K562 (cell line): ENCODE measurements around the gene GPER1. TPM values are rescaled to one million over a fixed set of nuclear protein-coding genes. Genes with fewer than 3 reads are reported as not detected.

Source experiments
- ATAC-seq: fragments of 200-7000 bp; cut with Tn5 transposase; 3 replicates; pipeline ENCODE4 v1.9.1; 2020; ENCODE audit warnings: moderate library complexity
- BruUV-seq: library from RNA; stranded (reverse); fragments of 400-500 nt; replicated peaks from 2 replicates; lab custom pipeline; 2021; lab: Mats Ljungman, UMichigan
- CTCF ChIA-PET: fragments of 300-600 bp; formaldehyde crosslinking; extraction: SDS; loops from one replicate; lab custom pipeline; 2021; ENCODE audit warnings: low intra/inter-chr PET ratio; lab: Yijun Ruan, JAX
- POLR2A ChIA-PET: fragments of 300-600, 350-650 bp; sonication (Branson Sonifier 250); formaldehyde crosslinking; extraction: SDS; loops from one replicate; lab custom pipeline; 2021; ENCODE audit warnings: antibody characterized with exemption, inconsistent platforms; lab: Yijun Ruan, JAX
- DNase-seq, 4 experiments: peaks; one replicate each; pipeline versions ENCODE4 v3.0.0 to v3.0.0-alpha.2; 2011 to 2018; ENCODE audit warnings: low spot score in 3 of 4, mixed read lengths in 3 of 4; ENCODE audit errors: extremely low read depth in 1 of 4
- FAIRE-seq: peaks from 2 replicates; lab custom pipeline; 2011; peaks lifted over from hg19 to GRCh38; lab: Jason Lieb, UNC
- H2AFZ ChIP-seq: 2 replicates; pipeline ENCODE4 v1.6.0; 2011; ENCODE audit warnings: low read depth, low read length, control low read depth, inconsistent platforms
- H3K27ac ChIP-seq: fragments of 200-600 bp; 3 replicates; pipeline ENCODE4 v1.8.0; 2011; ENCODE audit warnings: low read depth, mild to moderate bottlenecking, control low read depth, inconsistent platforms, low read length, moderate library complexity, mixed read lengths; ENCODE audit errors: extremely low read depth
- H3K27me3 ChIP-seq, 2 experiments: fragments of 300-600 bp in 1 of 2; 2 replicates in 1 of 2; 3 replicates in 1 of 2; pipeline versions ENCODE4 v1.6.0 to v1.8.0; 2011; ENCODE audit warnings: inconsistent platforms in 2 of 2, low read length in 2 of 2, mild to moderate bottlenecking in 1 of 2, mixed read lengths in 1 of 2, moderate library complexity in 1 of 2; ENCODE audit not compliant: control insufficient read depth in 2 of 2, insufficient read depth in 2 of 2
- H3K36me3 ChIP-seq: fragments of 300-600 bp; 3 replicates; pipeline ENCODE4 v1.8.0; 2011; ENCODE audit warnings: mild to moderate bottlenecking, low read length, inconsistent platforms; ENCODE audit not compliant: control insufficient read depth, insufficient read depth
- H3K4me1 ChIP-seq, 2 experiments: fragments of 200-600 bp in 1 of 2; replicated peaks in 1 of 2; 2 replicates in 1 of 2; 3 replicates in 1 of 2; pipeline versions ENCODE4 v1.5.1 to v1.8.0; 2011; ENCODE audit warnings: inconsistent platforms in 2 of 2, low read length in 2 of 2, mild to moderate bottlenecking in 1 of 2, mixed read lengths in 1 of 2, moderate library complexity in 1 of 2; ENCODE audit not compliant: control insufficient read depth in 2 of 2, insufficient read depth in 2 of 2
- H3K4me2 ChIP-seq: 2 replicates; pipeline ENCODE4 v1.6.1; 2011; ENCODE audit warnings: low read length, control low read depth, inconsistent platforms, mixed read lengths; ENCODE audit not compliant: insufficient read depth
- H3K4me3 ChIP-seq: fragments of 200-600 bp; sonication (generic), shearing (Covaris generic); 2 replicates; pipeline ENCODE4 v1.5.1; 2016; ENCODE audit warnings: control low read depth, inconsistent platforms
- H3K79me2 ChIP-seq: fragments of 200-600 bp; 3 replicates; pipeline ENCODE4 v1.8.0; 2011; ENCODE audit warnings: low read length, inconsistent platforms; ENCODE audit not compliant: control insufficient read depth, insufficient read depth
- H3K9ac ChIP-seq, 2 experiments: 2 replicates each; pipeline versions ENCODE4 v1.6.0 to v1.6.1; 2011; ENCODE audit warnings: low read depth in 2 of 2, low read length in 2 of 2, control low read depth in 1 of 2, inconsistent platforms in 1 of 2, mild to moderate bottlenecking in 1 of 2, mixed read lengths in 1 of 2; ENCODE audit not compliant: insufficient read depth in 1 of 2
- H3K9me1 ChIP-seq: one replicate; pipeline ENCODE4 v1.6.0; 2011; ENCODE audit warnings: inconsistent platforms, mild to moderate bottlenecking, low read length, moderate library complexity; ENCODE audit not compliant: control insufficient read depth, insufficient read depth
- H3K9me3 ChIP-seq: replicated peaks from 2 replicates; pipeline ENCODE4 v1.5.1; 2011; ENCODE audit warnings: low read depth, low read length, inconsistent platforms; ENCODE audit not compliant: control insufficient read depth, insufficient read depth
- H4K20me1 ChIP-seq: replicated peaks from 2 replicates; pipeline ENCODE4 v1.6.1; 2011; ENCODE audit warnings: low read length, inconsistent platforms, mixed read lengths; ENCODE audit not compliant: control insufficient read depth, insufficient read depth
- IFI16 ChIP-seq: fragments of 250-450 bp; sonication (Bioruptor Pico); IDR thresholded peaks from 2 replicates; pipeline ENCODE4 v2.1.2; 2022; ENCODE audit warnings: mild to moderate bottlenecking, inconsistent platforms
- MYNN ChIP-seq, 2 experiments: sonication (generic); formaldehyde crosslinking in 1 of 2; IDR thresholded peaks; 2 replicates each; pipeline versions ENCODE4 v1.5.0 to v1.6.1; 2016 to 2020; ENCODE audit warnings: antibody characterized with exemption in 1 of 2, missing genetic modification reagents in 1 of 2
- NCOA6 ChIP-seq: fragments of 450-650 bp; IDR thresholded peaks from 2 replicates; pipeline ENCODE4 v1.6.1; 2017; ENCODE audit warnings: mild to moderate bottlenecking
- SMAD1 ChIP-seq: fragments of 150-350 bp; IDR thresholded peaks from 2 replicates; pipeline ENCODE4 v1.6.1; 2014; ENCODE audit warnings: low read length, low read depth; ENCODE audit not compliant: partially characterized antibody
- SMARCE1 ChIP-seq: fragments of 450-650 bp; IDR thresholded peaks from 2 replicates; pipeline ENCODE4 v1.7.1; 2016; ENCODE audit warnings: mild to moderate bottlenecking
- SNRNP70 ChIP-seq: fragments of 200-400 bp; formaldehyde crosslinking; optimal IDR thresholded peaks from 2 replicates; pipeline ENCODE3; 2017; ENCODE audit warnings: low read depth, low read length
- TCF7 ChIP-seq: sonication (generic); IDR thresholded peaks from 2 replicates; pipeline ENCODE4 v1.6.1; 2016; ENCODE audit warnings: antibody characterized with exemption, borderline replicate concordance
- ZBTB49 ChIP-seq: sonication (generic); formaldehyde crosslinking; IDR thresholded peaks from 2 replicates; pipeline ENCODE4 v1.8.0; 2022; ENCODE audit warnings: missing genetic modification reagents, mild to moderate bottlenecking, borderline replicate concordance
- ZMIZ1 ChIP-seq, 2 experiments: fragments of 150-350 bp in 1 of 2; IDR thresholded peaks; 2 replicates each; pipeline ENCODE4 v1.6.1; 2012 to 2016; ENCODE audit warnings: low read depth in 2 of 2, low read length in 2 of 2, mild to moderate bottlenecking in 1 of 2, moderate library complexity in 1 of 2
- ZNF512 ChIP-seq: IDR thresholded peaks from 2 replicates; pipeline ENCODE4 v1.6.1; 2016; ENCODE audit warnings: missing genetic modification characterization, missing compliant biosample characterization
- WGBS: fragments of 100-300 bp; shearing (Covaris generic); methylation state at CpG from one replicate; pipeline ENCODE4 v1.1.6; 2016; ENCODE audit warnings: low coverage, mixed read lengths; ENCODE audit not compliant: insufficient coverage; ENCODE audit errors: missing lambda C conversion rate; 5-methylcytosine and 5-hydroxymethylcytosine counted together
- in situ Hi-C: fragments of 300-500 bp; cut with MboI; formaldehyde crosslinking; loops from 4 replicates; pipeline ENCODE4 v1.15.0; 2018; ENCODE audit warnings: inconsistent platforms, mixed read lengths
- intact Hi-C: fragments of 100-400 bp; cut with micrococcal nuclease; formaldehyde crosslinking; loops from 2 replicates; pipeline ENCODE4 v1.14.2; 2022
- polyA plus RNA-seq, 8 experiments: library from polyadenylated mRNA; depleted of rRNA in 4 of 8; stranded (reverse) in 5 of 8; unstranded in 3 of 8; fragments of >200 nt; fragmentation: Nextera tagmentation in 2 of 8; fragmentation: Illumina TruSeq in 1 of 8; extraction: Ambion mirVana in 2 of 8; extraction: Trizol in 1 of 8; gene quantifications; 2 replicates each; pipeline versions ENCODE4 v1.2.1 to v1.2.3, GENCODE V29; 2011 to 2014; ENCODE audit warnings: inconsistent platforms in 1 of 8, missing spikeins in 1 of 8
- total RNA-seq, 7 experiments: library from RNA; depleted of rRNA in 6 of 7; stranded (reverse); fragments of >200 nt in 6 of 7; fragmentation: Illumina TruSeq in 2 of 7; extraction: Trizol in 2 of 7; gene quantifications; 2 replicates each; pipeline versions ENCODE4 v1.2.1 to v1.2.3, GENCODE V29; 2011 to 2021; ENCODE audit warnings: low replicate concordance in 1 of 7

GPER1 gene
- total and polyA plus RNA-seq, 9 of the 15 experiments (the other 6 are each of a cell fraction or from before 2014, with no cell fraction given) = 0.04 to 0.09 (median 0.08) TPM; not detected in 6

- no peak for TF ChIP-seq SNRNP70
- no peak for TF ChIP-seq IFI16 (CRISPR knock-in tag)
- TF ChIP-seq ZMIZ1 (IDR thresholded peaks at IDR 0.05; ENCODE audit: low read depth in 2 of 2, low read length in 2 of 2) = no peak
- no peak for TF ChIP-seq SMARCE1
Observed at GRCh38 chr7:1114088-1114487, 26.2 kb downstream of the GPER1 start (continued).

- Histone ChIP-seq H3K79me2 (peaks cover 15% of the 10 kb centered on the region), H3K9me1 (no peaks in the 10 kb centered on the region), H2AFZ (no peak overlapping the region), H3K4me1 (peaks cover 0 to 24% of the 10 kb centered on the region in 2 experiments; a peak in 2 of 5 replicates), H3K27ac (no peak overlapping the region), H3K9me3 (peaks cover 2% of the 10 kb centered on the region), H3K36me3 (no peaks in the 10 kb centered on the region), H3K4me2 (no peak overlapping the region), H3K27me3 (no peaks in the 10 kb centered on the region), H4K20me1 (no peaks in the 10 kb centered on the region), H3K9ac (no peak overlapping the region), H3K4me3 (no peak overlapping the region)
- ChIA-PET CTCF (no interaction called here), POLR2A (no interaction called here)
- DNase-seq = no peak
- 91% methylated on average over 17 of the region's 19 CpGs for WGBS
- intact Hi-C loops (no loop called here), in situ Hi-C loops (no loop called here)
- FAIRE-seq = no peak
- BruUV-seq = no TSS peak
- ATAC-seq = no peak
- TF ChIP-seq SMAD1 = no peak
- TF ChIP-seq MYNN (IDR thresholded peaks at IDR 0.05) = no peak
- no peak for TF ChIP-seq MYNN (CRISPR knock-in tag; IDR thresholded peaks at IDR 0.05)
- no peak for TF ChIP-seq TCF7
- TF ChIP-seq ZNF512 (tag) = no peak
- no peak for TF ChIP-seq NCOA6
- TF ChIP-seq ZBTB49 (CRISPR knock-in tag) = no peak
Observed at GRCh38 chr7:1114505-1114904, 26.6 kb downstream of the GPER1 start.
